C1 segment of cervical spinal cord (tissue), 14 donors: ENCODE measurements around the gene C22orf39.
"Not testable (repeated sequence)": the region's sequence is repeated elsewhere in the genome, so short reads cannot be mapped to it uniquely, and the experiment has no call there.

Experiments used
- DNase-seq, 14 donors: peaks; one replicate each; lab custom pipeline; 2025; lab: John Stamatoyannopoulos, UW

Gene C22orf39

GRCh38 chr22:19454156-19454555 is 6.6 kb upstream of the C22orf39 start:
- no peak for DNase-seq

DNA sequence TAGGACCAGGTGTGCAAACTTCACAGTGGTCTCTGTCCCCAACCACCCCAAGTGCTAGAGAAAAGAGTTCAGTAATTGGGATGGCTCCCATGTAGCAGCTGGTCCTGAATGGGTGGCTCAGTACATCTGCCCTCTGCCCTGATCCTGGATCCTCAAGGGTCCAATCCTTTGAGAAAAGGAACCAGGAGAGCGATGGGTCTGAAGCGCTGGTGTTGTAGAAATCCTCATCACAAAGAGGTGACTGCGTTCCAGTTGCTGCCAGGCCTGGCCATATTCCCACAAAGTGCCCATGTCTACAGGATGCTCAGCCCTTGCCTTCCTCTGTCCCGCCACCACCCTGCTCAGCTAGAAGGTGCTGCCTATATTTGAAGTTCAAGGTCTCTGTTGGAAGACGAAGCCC is 6.2 kb upstream of the C22orf39 start:
- no peak for DNase-seq

GRCh38 chr22:19451570-19451969 is 4.1 kb upstream of the C22orf39 start:
- DNase-seq: no peak

DNA sequence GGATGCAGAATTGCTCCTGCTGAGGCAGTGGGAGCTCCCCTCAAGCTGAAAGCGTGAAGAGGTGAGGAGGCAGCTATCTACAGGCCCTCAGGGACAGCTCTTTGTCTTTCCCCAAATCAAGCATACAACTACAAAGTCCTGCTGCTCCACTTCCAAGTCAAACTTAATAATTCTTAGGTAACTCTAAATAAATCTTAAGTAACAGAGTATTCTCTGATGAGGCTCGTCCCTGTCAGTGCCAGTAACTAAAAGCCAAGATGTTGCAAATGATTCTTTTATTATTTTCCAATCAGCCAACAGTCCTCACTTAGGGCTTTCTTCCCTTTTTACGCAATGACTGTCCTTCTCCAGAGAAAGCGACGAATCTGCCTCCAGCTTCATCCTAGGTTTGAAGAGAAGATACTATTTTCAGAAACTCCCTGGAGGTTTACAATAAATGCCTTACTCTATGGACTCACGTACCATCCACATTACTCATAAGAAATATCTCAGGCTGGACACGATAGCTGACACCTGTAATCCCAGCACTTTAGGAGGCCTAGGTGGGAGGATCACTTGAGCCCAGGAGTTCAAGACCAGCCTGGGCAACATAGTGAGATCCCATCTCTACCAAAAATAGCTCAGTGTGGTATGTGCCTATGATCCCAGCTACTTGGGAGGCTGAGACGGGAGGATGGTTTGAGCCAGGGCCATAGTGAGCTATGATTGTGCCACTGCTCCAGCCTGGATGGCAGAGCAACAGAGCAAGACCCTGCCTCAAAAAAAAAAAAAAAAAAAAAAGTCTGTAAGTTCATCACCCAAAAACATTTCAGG is 3.1 kb upstream of the C22orf39 start:
- DNase-seq: no peak

DNA sequence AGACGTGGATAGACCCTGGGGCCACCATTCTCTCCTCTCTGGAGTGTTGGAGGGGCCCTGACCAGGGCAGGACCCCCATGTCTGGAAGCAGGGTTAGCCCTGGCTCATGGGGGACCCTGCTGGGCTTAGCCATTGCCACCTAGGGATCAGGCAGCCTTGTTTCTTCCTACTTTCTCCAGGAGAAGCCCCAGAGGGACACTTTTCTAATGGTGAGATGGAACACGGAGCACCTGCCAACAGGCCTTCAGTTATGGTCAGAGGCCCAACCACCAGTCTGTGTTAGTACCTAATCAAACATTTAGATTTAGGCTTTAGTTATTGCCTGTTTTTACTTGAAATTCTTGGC is 1.9 kb upstream of the C22orf39 start:
- DNase-seq: no peak

- DNase-seq: no peak
Measured at GRCh38 chr22:19448739-19449421, 1.4 kb upstream of the C22orf39 start.

- peak in 2 of 14 donors; percentile 25 to 53 for DNase-seq
Measured at GRCh38 chr22:19448076-19448607, 631 bp upstream of the C22orf39 start.

DNA sequence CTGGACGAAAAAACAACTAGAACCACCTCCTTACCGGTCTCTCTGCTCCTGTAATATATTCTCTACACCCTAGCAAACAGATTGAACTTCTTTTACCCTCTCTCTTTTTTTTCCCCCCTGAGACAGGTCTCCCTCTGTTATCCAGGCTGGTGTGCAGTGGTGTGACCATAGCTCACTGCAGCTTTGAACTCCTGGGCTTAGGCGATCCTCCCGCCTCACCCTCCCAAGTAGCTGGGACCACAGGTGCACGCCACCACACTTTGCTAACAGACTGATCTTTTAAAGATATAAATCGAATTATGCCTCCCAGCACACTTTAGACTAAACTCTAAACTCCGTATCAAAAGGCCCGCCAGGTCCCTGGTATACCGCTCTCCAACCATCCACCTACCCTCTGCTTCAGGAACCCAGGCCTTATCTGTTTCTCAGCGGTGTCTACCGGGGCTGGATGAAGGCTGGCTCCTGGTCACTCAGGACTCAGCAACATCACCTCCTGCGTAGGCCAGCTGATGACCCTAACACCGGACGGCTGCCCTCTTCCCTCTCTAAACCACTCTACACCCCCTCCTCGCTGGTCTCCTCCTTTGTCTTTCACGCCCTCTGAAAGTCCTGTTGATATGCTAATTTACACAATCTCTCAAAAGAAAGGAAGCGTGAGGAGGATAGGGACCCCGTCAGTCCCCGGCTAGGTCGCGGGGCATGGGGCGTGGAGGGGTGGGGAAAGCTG is 745 bp downstream of the C22orf39 start:
- no peak for DNase-seq

DNA sequence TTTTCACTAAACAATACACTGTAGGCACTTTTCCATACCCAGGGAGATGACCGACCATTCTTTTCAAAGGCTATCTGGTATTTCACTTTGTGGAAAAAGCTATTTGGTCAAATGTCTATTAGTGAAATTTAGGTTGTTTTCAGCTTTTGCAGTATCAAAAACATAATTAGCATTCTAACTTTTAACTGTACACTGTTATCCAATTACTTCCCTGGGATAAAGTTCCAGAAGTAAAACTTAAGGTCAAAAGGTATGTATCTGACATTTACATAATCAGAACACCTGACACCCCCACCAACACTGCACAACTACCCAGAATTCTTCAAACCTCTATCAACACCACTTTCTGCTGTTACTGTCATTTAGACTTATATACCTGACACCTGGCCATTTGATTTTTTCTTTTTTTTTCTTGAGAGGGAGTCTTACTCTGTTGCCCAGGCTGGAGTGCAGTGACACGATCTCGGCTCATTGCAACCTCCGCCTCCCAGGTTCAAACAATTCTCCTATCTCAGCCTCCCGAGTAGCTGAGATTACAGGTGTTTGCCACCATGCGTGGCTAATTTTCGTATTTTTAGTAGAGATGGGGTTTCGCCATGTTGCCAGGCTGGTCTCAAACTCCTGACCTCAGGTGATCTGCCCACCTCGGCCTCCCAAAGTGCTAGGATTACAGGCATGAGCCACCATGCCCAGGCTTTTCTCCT is 2.1 kb downstream of the C22orf39 start:
- DNase-seq: not testable (repeated sequence)

GRCh38 chr22:19443544-19444211 is 3.8 kb downstream of the C22orf39 start:
- no peak for DNase-seq

- DNase-seq: no peak
Measured at GRCh38 chr22:19442166-19442565, 5.3 kb downstream of the C22orf39 start.

DNA sequence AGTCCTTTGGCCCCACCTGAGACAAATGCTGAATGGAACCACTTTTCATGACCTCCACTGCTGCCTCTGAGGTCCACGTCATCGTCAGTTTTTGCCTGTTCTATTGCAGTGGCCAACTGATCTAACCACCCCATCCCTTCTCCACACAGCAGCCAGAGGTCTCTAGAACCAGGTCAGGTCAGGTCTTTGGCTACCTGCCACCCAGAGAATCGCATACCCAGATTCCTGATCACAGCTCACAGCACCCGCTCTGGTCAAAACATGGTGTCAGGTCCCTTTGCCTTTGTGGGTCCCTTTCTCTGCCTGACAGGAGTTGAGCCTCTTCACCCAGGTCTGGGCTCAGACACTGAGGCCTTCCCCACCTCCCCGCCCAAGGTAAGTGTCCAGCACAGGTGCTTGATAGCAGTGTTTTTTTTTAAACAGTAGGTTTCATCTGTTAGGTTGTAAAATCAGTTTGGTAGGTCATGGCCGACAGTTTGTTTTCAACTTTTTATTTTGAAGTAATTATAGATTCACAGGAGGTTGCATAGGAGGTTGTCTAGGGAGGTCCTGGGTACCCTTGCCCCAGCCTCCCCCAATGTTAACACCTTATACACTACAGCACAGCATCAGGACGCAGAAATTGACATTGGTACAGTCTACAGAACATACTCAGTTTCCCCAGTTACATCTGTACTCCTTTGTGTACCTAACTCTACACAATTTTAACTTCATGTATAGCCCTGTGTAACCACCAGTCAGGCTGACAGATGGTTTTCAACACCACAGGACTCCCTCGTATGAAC is 6.9 kb downstream of the C22orf39 start:
- no peak for DNase-seq

DNA sequence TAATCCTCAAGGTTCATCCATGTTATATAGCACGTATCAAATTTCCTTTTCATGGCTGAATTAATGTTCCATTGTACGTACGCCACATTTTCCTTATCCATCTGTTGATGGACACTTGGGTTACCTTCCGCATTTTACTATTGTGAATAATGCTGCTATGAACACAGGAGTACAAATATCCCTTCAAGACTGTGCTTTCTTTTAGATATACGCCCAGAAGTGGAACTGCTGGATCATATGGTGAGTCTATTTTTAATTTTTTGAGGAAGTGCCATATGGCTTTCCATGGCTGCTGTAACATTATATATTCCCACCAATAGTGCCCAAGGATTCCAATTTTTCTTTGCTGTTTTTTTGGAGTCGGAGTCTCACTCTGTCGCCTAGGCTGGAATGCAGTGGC is 9.2 kb downstream of the C22orf39 start:
- DNase-seq: no peak

- DNase-seq: not testable (repeated sequence)
Measured at GRCh38 chr22:19436444-19437161, 10.9 kb downstream of the C22orf39 start.

- no peak for DNase-seq
Measured at GRCh38 chr22:19434829-19435580, 12.5 kb downstream of the C22orf39 start.

DNA sequence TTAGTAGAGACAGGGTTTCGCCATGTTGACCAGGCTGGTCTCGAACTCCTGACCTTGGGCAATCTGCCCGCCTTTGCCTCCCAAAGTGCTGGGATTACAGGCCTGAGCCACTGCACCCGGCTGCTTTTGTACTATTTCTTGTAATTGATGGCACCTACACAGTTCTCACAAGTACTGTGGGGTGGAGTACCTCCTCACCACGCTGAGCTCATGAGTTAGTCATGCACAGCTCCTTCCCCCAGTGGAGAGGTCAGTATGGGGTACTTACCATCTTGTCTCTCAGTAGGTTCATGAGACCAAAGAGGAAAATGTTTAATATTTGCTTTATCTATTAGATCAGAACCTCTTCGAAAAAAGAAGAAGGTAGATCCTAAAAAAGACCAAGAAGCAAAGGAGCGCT is 13.1 kb downstream of the C22orf39 start:
- no peak for DNase-seq

DNA sequence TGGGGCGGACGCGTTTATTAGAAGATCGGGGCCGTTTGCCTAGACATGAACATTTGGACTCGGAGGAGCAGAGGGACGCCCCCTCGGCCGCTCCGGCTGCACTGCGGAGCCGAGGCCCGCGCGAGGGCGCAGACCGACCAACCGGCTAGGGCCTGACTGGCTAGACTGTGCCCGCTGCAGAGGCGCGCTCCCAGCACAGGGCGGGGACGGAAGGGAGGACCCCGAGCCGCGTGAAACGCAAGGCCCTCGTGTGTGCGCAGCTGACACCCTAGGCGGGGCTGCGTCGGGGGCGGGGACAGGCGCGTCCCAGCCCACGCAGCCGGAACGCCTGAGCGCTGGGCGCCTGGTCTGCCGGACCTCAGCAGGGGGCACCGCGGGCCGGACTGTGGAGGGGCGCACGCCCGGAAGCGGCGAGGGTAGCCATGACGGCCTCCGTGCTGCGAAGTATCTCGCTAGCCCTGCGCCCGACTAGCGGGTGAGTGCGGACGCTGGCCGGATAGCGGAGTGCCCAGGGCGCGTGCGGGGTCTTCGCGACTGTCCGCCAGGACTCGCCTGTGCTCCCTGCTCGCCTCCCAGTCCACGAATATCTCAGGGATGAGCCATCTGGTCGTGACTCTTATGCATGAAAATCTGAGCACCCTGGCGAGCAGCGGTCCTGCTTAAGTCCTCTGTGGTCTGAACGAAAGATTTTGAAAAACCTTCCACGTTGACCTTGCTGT is 15.2 kb downstream of the C22orf39 start, which contains the start of gene MRPL40:
TSS of gene MRPL40 (plus strand) at position 413 of the 719 bp plus-strand sequence. CDS start at position 423, 10 bp downstream.
- peak; percentile 28 to 96 (median 90) for DNase-seq

DNA sequence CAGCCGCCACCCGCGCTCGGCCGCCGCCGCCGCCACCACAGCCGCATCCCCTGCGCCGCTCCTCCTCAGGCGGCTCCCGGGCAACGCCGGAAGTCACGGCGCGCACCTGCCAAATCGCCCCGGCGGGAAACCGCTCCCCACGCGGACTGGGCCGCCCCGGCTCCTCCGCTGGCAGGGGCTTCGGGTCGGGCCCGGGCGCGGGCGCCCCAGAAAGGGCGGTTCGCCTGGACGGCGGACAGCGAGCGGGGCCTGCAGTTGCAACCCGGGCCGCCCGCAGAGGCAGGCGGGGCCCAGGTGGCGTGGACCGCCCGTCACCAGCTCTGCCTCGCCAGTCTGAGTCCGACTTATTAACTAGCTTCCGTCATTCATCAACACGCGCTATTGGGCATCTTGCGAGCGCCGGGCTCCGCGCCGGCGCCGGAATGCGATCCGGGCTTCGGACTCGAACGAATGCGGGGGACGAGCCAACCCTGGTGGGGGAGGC is 15.8 kb downstream of the C22orf39 start, which contains the start of gene HIRA:
TSS of gene HIRA (minus strand) at position 85 of the 484 bp plus-strand sequence. CDS start 257 bp downstream, outside the sequence.
- peak in 13 of 14 donors; percentile 35 to 94 (median 84) for DNase-seq
